Ascending aorta (tissue), 2 donors: Measurements from ENCODE around the gene RPAP3. TPM values are rescaled to one million over a fixed set of nuclear protein-coding genes. Genes with fewer than 3 reads are reported as not detected.

ENCODE experiments used
- DNase-seq, 2 donors: peaks; one replicate each; pipeline ENCODE4 v3.0.0-alpha.2; 2019; ENCODE audit warnings: low spot score in 2 of 2
- H3K27ac ChIP-seq, 2 donors: fragments of 200-600 bp; sonication (generic); one replicate each; pipeline ENCODE4 v1.5.1; 2016 to 2017; ENCODE audit warnings: mild to moderate bottlenecking in 1 of 2
- H3K27me3 ChIP-seq: fragments of 200-600 bp; sonication (generic); one replicate; pipeline ENCODE4 v1.5.1; 2017
- H3K36me3 ChIP-seq, 2 donors: fragments of 200-600 bp; sonication (generic); one replicate each; pipeline ENCODE4 v1.5.1; 2016
- H3K4me1 ChIP-seq, 2 donors: fragments of 200-600 bp; sonication (generic); one replicate each; pipeline ENCODE4 v1.5.1; 2016 to 2017; ENCODE audit warnings: mild to moderate bottlenecking in 1 of 2
- H3K4me3 ChIP-seq, 2 donors: fragments of 200-600 bp; sonication (generic); one replicate each; pipeline ENCODE4 v1.5.1; 2016 to 2017; ENCODE audit warnings: mild to moderate bottlenecking in 1 of 2
- H3K9me3 ChIP-seq, 2 donors: fragments of 200-600 bp; sonication (generic); one replicate each; pipeline ENCODE4 v1.5.1; 2016
- CTCF ChIP-seq, 3 experiments: fragments of 200-600 bp in 2 of 3; fragments of 450-650 bp in 1 of 3; sonication (generic) in 2 of 3; IDR thresholded peaks; one replicate each; pipeline ENCODE4 v1.5.1; 2016 to 2019; ENCODE audit warnings: antibody characterized with exemption in 3 of 3, mild to moderate bottlenecking in 1 of 3, moderate library complexity in 1 of 3
- intact Hi-C: fragments of 100-400 bp; cut with DNase I; formaldehyde crosslinking; loops from one replicate; pipeline ENCODE4 v1.15.1; 2023
- total RNA-seq: library from RNA; depleted of rRNA; stranded (reverse); fragments of >200 nt; gene quantifications from one replicate; pipeline ENCODE4 v1.1.0, GENCODE V29; 2016

The RPAP3 gene
- total RNA-seq, 1 donor from 2014 or later, result 8.1 TPM

GRCh38 chr12:47725091-47725772, 19.4 kb upstream of the RPAP3 start, which contains the start of gene ENDOU:
Gene ENDOU (minus strand): TSS chr12:47725490. CDS start chr12:47725413, 77 bp downstream.
- Histone ChIP-seq H3K4me1 (peaks cover 0 to 9% of the 10 kb centered on the region in 2 donors), H3K27ac (no peak within 1 kb of the TSS), H3K36me3 (no peaks in the 10 kb centered on the region), H3K27me3 (no peaks in the 10 kb centered on the region), H3K9me3 (no peaks in the 10 kb centered on the region), H3K4me3 (no peak within 1 kb of the TSS)
- intact Hi-C loops, result no loop called here
- TF ChIP-seq CTCF (IDR thresholded peaks at IDR 0.05), result no peak
- no peak for DNase-seq

- Histone ChIP-seq H3K27me3 (no peaks in the 10 kb centered on the region), H3K4me1 (peaks cover 3 to 15% of the 10 kb centered on the region in 2 donors), H3K4me3 (no peak overlapping the region), H3K9me3 (no peaks in the 10 kb centered on the region), H3K36me3 (no peaks in the 10 kb centered on the region), H3K27ac (no peak overlapping the region)
- TF ChIP-seq CTCF (IDR thresholded peaks at IDR 0.05), result no peak
- DNase-seq, result peak in 1 of 2 donors; percentile 54
- intact Hi-C loops, result no loop called here
These were observed 17.3 kb upstream of the RPAP3 start for GRCh38 chr12:47722941-47723631.

GRCh38 chr12:47722136-47722834, 16.5 kb upstream of the RPAP3 start:
- H3K4me1 ChIP-seq, result peaks cover 8 to 21% of the 10 kb centered on the region in 2 donors
- DNase-seq, result peak in 1 of 2 donors; percentile 47
- intact Hi-C loops, result no loop called here
- no peak overlapping the region for H3K27ac ChIP-seq
- no peaks in the 10 kb centered on the region for H3K36me3 ChIP-seq
- no peaks in the 10 kb centered on the region for H3K27me3 ChIP-seq
- no peak for TF ChIP-seq CTCF (IDR thresholded peaks at IDR 0.05)
- H3K4me3 ChIP-seq, result no peak overlapping the region
- H3K9me3 ChIP-seq, result no peaks in the 10 kb centered on the region

GRCh38 chr12:47721431-47721973, 15.7 kb upstream of the RPAP3 start:
- no peaks in the 10 kb centered on the region for H3K36me3 ChIP-seq
- no peak overlapping the region for H3K4me3 ChIP-seq
- no peak overlapping the region for H3K27ac ChIP-seq
- TF ChIP-seq CTCF (IDR thresholded peaks at IDR 0.05), result no peak
- DNase-seq, result peak in 1 of 2 donors; percentile 53
- H3K9me3 ChIP-seq, result no peaks in the 10 kb centered on the region
- intact Hi-C loops, result no loop called here
- H3K27me3 ChIP-seq, result no peaks in the 10 kb centered on the region
- peaks cover 10 to 26% of the 10 kb centered on the region in 2 donors for H3K4me1 ChIP-seq

- no peak for TF ChIP-seq CTCF (IDR thresholded peaks at IDR 0.05)
- Histone ChIP-seq H3K27ac (peak overlapping the region; percentile 88 to 94), H3K27me3 (no peaks in the 10 kb centered on the region), H3K9me3 (no peaks in the 10 kb centered on the region), H3K4me1 (peaks cover 19 to 35% of the 10 kb centered on the region in 2 donors), H3K36me3 (no peaks in the 10 kb centered on the region), H3K4me3 (no peak overlapping the region)
- intact Hi-C loops, result loop anchor here (5.0 kb wide), 1 partner anchor 229 kb away; no protein-coding TSS in a partner anchor
- DNase-seq, result no peak
These were observed 12.7 kb upstream of the RPAP3 start for GRCh38 chr12:47718531-47718930.
